OCI-LY3 (cell line): ENCODE data around the gene RFX6.

ENCODE experiments used
- EZH2phosphoT487 ChIP-seq: fragments of 200-600 bp; shearing (Covaris generic); IDR thresholded peaks from 2 replicates; pipeline ENCODE4 v1.6.1; 2018; ENCODE audit warnings: antibody characterized with exemption, mixed run types, low read depth
- TF ChIP-seq, protein P1 (sequence below): fragments of 200-600, 300-600 bp; sonication (generic); IDR thresholded peaks from 2 replicates; pipeline ENCODE4 v1.5.1; 2014; ENCODE audit warnings: antibody characterized with exemption, low read length, low read depth

DNA sequence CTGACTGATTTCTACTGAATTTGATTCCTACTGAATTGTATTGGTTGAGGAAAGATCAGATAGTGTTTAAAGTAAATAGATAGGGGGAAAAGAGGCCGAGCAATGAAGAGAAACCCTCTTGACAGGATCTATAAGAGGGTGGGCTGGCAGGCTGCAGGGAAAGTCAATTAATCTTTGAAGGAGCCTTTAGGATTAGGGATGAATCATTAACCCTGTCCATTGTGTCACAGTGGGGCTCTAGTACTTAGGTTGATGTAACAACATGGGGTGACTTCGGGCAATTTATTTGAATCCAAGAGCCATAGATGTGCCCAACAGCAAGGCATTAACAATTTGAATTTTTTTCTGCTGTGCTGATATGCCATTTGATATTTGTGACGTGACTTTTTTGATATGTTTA lies 7.5 kb downstream of the RFX6 start:
- no peak for TF ChIP-seq EZH2phosphoT487
- TF ChIP-seq, protein P1, sequence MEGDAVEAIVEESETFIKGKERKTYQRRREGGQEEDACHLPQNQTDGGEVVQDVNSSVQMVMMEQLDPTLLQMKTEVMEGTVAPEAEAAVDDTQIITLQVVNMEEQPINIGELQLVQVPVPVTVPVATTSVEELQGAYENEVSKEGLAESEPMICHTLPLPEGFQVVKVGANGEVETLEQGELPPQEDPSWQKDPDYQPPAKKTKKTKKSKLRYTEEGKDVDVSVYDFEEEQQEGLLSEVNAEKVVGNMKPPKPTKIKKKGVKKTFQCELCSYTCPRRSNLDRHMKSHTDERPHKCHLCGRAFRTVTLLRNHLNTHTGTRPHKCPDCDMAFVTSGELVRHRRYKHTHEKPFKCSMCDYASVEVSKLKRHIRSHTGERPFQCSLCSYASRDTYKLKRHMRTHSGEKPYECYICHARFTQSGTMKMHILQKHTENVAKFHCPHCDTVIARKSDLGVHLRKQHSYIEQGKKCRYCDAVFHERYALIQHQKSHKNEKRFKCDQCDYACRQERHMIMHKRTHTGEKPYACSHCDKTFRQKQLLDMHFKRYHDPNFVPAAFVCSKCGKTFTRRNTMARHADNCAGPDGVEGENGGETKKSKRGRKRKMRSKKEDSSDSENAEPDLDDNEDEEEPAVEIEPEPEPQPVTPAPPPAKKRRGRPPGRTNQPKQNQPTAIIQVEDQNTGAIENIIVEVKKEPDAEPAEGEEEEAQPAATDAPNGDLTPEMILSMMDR = no peak
